Activated T-cell treated with anti-CD3 and anti-CD28 coated beads, Interleukin-2, amount 50 U/mL, for 24 hours (primary cell): Measurements from ENCODE around the gene PRM2.
"Not testable (repeated sequence)": the region's sequence is repeated elsewhere in the genome, so short reads cannot be mapped to it uniquely, and the experiment has no call there.

Experiments
- DNase-seq: peaks from one replicate; pipeline ENCODE4 v3.0.0-alpha.2; 2020
- H3K27ac Mint-ChIP-seq: 2 replicates; pipeline ENCODE4 v1.8.0; 2020; ENCODE audit warnings: mild to moderate bottlenecking, mixed read lengths
- H3K27me3 Mint-ChIP-seq: 2 replicates; pipeline ENCODE4 v1.8.0; 2020; ENCODE audit warnings: mixed read lengths
- H3K36me3 Mint-ChIP-seq: 2 replicates; pipeline ENCODE4 v1.8.0; 2020; ENCODE audit warnings: low read depth, mixed read lengths
- H3K4me1 Mint-ChIP-seq: 2 replicates; pipeline ENCODE4 v1.8.0; 2020; ENCODE audit warnings: low read depth, mixed read lengths
- H3K4me3 Mint-ChIP-seq: 2 replicates; pipeline ENCODE4 v1.8.0; 2020; ENCODE audit warnings: mild to moderate bottlenecking, moderate library complexity, mixed read lengths
- H3K9me3 Mint-ChIP-seq: 2 replicates; pipeline ENCODE4 v1.8.0; 2020; ENCODE audit warnings: mixed read lengths

Gene PRM2

DNA sequence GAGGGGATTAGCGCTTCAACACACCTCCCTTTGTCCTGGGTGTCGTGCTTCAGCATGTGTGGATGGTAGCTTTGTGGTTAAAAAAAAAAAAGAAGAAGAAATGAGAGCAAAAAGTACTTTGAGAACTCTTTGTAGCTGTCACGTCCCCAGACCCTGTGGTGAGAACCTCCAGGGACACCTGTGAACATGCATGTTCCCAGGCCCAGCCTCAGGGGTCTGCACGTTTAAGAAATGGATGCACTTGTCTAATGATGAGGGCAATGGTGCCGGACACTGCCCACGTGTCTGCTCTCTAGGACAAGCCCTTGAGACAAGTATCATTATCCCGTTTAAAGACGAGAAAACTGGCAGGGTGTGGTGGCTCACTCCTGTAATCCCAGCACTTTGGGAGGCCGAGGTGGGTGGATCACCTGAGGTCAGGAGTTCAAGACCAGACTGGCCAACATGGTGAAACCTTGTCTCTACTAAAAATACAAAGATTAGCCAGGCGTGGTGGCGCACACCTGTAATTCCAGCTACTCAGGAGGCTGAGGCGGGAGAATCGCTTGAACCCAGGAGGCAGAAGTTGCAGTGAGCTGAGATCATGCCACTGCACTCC lies 22.8 kb upstream of the PRM2 start:
- H3K9me3 Mint-ChIP-seq, H3K36me3 Mint-ChIP-seq, DNase-seq, H3K4me3 Mint-ChIP-seq, H3K27me3 Mint-ChIP-seq: not testable (repeated sequence)
- Mint-ChIP-seq H3K27ac (peak overlapping the region; percentile 40), H3K4me1 (peaks cover 34% of the 10 kb centered on the region)

DNA sequence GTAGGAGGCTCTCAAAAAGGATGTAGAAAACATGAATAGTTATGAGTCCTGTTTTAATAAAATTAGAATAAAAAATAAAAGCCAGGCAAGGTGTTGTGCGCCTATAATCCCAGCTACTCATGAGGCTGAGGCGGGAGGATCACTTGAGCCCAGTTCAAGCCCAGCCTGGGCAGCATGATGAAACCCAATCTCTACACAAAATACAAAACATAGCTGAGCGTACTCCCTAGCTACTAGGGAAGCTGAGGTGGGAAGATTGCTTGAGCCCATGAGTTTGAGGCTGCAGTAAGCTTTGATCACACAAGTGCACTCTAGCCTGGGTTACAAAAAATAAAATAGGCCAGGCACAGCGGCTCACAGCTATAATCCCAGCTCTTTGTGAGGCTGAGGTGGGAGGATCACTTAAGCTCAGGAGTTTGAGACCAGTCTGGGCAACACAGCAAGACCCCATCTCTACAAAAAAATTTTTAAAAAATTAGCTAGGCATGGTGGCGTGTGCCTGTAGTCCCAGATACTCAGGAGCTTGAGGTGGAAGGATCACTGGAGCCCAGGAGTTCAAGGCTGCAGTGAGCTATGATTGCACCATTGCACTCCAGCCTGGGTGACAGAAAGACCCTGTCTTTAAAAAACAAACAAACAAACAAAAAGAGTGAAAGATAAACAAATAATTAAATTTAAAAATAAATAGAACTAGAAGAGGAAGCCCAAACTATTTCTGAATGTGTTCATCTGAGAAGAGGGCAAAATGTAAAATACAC lies 22.0 kb upstream of the PRM2 start:
- no peak overlapping the region for H3K27ac Mint-ChIP-seq
- H3K4me1 Mint-ChIP-seq, result peaks cover 34% of the 10 kb centered on the region
- H3K4me3 Mint-ChIP-seq, result peak overlapping the region; percentile 39
- H3K36me3 Mint-ChIP-seq, result no peaks in the 10 kb centered on the region
- DNase-seq, result no peak
- no peaks in the 10 kb centered on the region for H3K27me3 Mint-ChIP-seq
- no peaks in the 10 kb centered on the region for H3K9me3 Mint-ChIP-seq

DNA sequence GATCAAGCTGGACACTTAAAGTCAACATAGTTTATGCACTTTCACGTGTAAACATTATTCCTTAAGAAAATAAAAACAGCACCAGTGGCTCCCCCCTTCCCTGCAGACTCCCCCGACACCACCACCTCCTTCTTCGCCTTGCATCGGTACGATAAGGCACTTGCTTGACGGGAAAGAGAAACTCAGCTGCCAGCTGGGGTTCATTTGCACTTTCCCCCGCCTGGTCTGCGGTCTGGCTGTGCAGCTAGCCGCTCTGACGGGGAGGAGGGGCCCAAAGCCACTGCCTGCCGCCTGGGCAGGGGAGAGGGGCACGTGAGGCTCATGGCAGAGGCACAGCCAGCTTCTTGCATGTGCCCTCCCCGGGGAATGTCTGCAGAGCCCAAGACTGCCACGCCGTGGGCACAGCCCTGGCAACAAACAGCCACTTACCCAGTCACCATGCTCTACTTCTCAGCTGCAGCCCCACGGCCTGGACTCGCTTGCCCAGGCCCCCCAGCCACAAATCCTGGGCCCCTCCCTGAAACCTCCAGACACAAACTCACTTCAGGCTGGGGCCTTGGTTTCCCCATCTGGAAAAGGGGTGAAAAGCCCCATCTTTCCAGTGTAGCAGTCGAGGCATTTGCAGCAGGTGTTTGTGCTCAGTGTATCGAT lies 21.3 kb upstream of the PRM2 start:
- H3K36me3 Mint-ChIP-seq, result no peaks in the 10 kb centered on the region
- DNase-seq, result peak; percentile 80
- no peaks in the 10 kb centered on the region for H3K9me3 Mint-ChIP-seq
- H3K4me3 Mint-ChIP-seq, result peak overlapping the region; percentile 39
- peak overlapping the region; percentile 55 for H3K27ac Mint-ChIP-seq
- peaks cover 37% of the 10 kb centered on the region for H3K4me1 Mint-ChIP-seq
- H3K27me3 Mint-ChIP-seq, result peaks cover 3% of the 10 kb centered on the region

GRCh38 chr16:11296706-11297491 lies 20.6 kb upstream of the PRM2 start:
- DNase-seq, result no peak
- peak overlapping the region; percentile 55 for H3K27ac Mint-ChIP-seq
- peak overlapping the region; percentile 39 for H3K4me3 Mint-ChIP-seq
- H3K27me3 Mint-ChIP-seq, result peaks cover 3% of the 10 kb centered on the region
- no peaks in the 10 kb centered on the region for H3K36me3 Mint-ChIP-seq
- peaks cover 37% of the 10 kb centered on the region for H3K4me1 Mint-ChIP-seq
- H3K9me3 Mint-ChIP-seq, result no peaks in the 10 kb centered on the region

GRCh38 chr16:11296351-11296705 lies 20.0 kb upstream of the PRM2 start:
- H3K4me3 Mint-ChIP-seq, result no peak overlapping the region
- peaks cover 3% of the 10 kb centered on the region for H3K27me3 Mint-ChIP-seq
- H3K4me1 Mint-ChIP-seq, result peaks cover 37% of the 10 kb centered on the region
- DNase-seq, result no peak
- no peaks in the 10 kb centered on the region for H3K36me3 Mint-ChIP-seq
- H3K27ac Mint-ChIP-seq, result no peak overlapping the region
- no peaks in the 10 kb centered on the region for H3K9me3 Mint-ChIP-seq

- Mint-ChIP-seq H3K4me3 (no peak overlapping the region), H3K27ac (no peak overlapping the region), H3K36me3 (no peaks in the 10 kb centered on the region), H3K4me1 (peaks cover 37% of the 10 kb centered on the region), H3K9me3 (no peaks in the 10 kb centered on the region), H3K27me3 (peaks cover 4% of the 10 kb centered on the region)
- DNase-seq, result no peak
These were observed 19.4 kb upstream of the PRM2 start for GRCh38 chr16:11295672-11296071.

GRCh38 chr16:11292076-11292748 lies 15.9 kb upstream of the PRM2 start:
- H3K9me3 Mint-ChIP-seq, result no peaks in the 10 kb centered on the region
- H3K27ac Mint-ChIP-seq, result no peak overlapping the region
- no peaks in the 10 kb centered on the region for H3K36me3 Mint-ChIP-seq
- H3K27me3 Mint-ChIP-seq, result peaks cover 5% of the 10 kb centered on the region
- no peak for DNase-seq
- peaks cover 23% of the 10 kb centered on the region for H3K4me1 Mint-ChIP-seq
- H3K4me3 Mint-ChIP-seq, result no peak overlapping the region

GRCh38 chr16:11291091-11291703 lies 14.9 kb upstream of the PRM2 start:
- Mint-ChIP-seq H3K27ac (no peak overlapping the region), H3K27me3 (peaks cover 5% of the 10 kb centered on the region), H3K9me3 (no peaks in the 10 kb centered on the region)

GRCh38 chr16:11290102-11290893 lies 14.0 kb upstream of the PRM2 start:
- Mint-ChIP-seq H3K4me1 (peaks cover 31% of the 10 kb centered on the region), H3K9me3 (no peaks in the 10 kb centered on the region), H3K27me3 (peaks cover 5% of the 10 kb centered on the region), H3K4me3 (no peak overlapping the region), H3K27ac (no peak overlapping the region), H3K36me3 (no peaks in the 10 kb centered on the region)
- no peak for DNase-seq

More at GRCh38 chr16:11291091-11291703, 14.9 kb upstream of the PRM2 start:
- Mint-ChIP-seq H3K4me3 (no peak overlapping the region), H3K4me1 (peaks cover 22% of the 10 kb centered on the region), H3K36me3 (no peaks in the 10 kb centered on the region)
- no peak for DNase-seq

DNA sequence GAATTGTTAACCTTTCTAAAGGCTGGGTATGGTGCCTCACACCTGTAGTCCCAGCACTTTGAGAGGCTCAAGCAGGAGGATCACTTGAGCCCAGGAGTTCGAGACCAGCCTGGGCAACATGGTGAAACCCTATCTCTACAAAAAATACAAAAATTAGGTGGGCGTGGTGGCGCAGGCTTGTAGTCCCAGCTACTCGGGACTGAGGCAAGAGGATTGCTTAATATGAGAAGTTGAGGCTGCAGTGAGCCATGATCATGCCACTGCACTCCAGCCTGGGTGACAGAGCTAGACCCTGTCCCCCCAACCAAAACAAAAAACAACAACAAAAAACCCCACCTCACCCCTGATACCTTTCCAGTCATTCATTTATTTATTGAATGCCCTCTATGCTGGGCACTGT lies 13.4 kb upstream of the PRM2 start:
- H3K27ac Mint-ChIP-seq, H3K9me3 Mint-ChIP-seq, DNase-seq, H3K4me3 Mint-ChIP-seq, H3K36me3 Mint-ChIP-seq, H3K27me3 Mint-ChIP-seq: not testable (repeated sequence)
- H3K4me1 Mint-ChIP-seq, result peaks cover 28% of the 10 kb centered on the region

DNA sequence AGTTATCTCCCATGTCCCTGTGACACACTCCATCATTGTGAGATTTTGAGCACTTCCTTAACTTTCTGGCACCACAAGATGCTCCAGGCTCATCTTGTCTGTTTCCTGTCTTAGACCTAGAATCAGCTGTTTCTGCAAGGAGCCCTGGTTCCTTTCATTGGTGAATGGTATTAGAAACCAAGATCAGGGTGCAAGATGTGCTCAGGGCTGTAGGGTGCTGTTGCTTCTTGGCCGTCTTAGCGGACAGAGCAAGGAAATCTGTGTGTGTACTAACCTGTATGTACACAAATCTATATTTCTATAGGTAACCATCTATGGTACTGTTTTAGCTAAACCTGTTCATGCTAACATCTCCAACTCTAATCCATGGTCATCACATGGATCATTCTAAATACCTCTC lies 12.9 kb upstream of the PRM2 start:
- no peaks in the 10 kb centered on the region for H3K9me3 Mint-ChIP-seq
- peaks cover 5% of the 10 kb centered on the region for H3K27me3 Mint-ChIP-seq
- H3K4me1 Mint-ChIP-seq, result peaks cover 25% of the 10 kb centered on the region
- DNase-seq, result no peak
- no peak overlapping the region for H3K4me3 Mint-ChIP-seq
- H3K27ac Mint-ChIP-seq, result no peak overlapping the region
- no peaks in the 10 kb centered on the region for H3K36me3 Mint-ChIP-seq

DNA sequence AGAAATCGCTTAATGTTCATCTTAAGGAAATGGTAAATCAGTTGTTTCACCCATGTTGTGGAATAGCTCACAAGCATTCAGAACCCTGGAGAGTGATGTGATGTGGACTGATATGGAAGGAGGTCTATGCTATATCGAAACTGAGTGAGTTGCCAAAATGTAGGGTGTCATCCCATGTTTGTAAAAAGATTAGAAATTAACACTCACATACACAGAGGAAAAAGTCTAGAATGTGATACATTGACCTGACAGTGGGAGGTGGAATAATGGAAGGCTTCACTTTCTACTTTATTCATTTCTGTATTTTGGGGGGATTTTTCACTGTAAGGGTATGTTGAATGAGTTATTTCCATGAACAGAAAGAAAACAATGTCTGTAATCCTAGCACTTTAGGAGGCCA lies 9.6 kb upstream of the PRM2 start:
- H3K36me3 Mint-ChIP-seq, result no peaks in the 10 kb centered on the region
- peaks cover 2% of the 10 kb centered on the region for H3K27me3 Mint-ChIP-seq
- H3K27ac Mint-ChIP-seq, result peak overlapping the region; percentile 73
- no peaks in the 10 kb centered on the region for H3K9me3 Mint-ChIP-seq
- no peak overlapping the region for H3K4me3 Mint-ChIP-seq
- DNase-seq, result no peak
- H3K4me1 Mint-ChIP-seq, result peaks cover 24% of the 10 kb centered on the region

- Mint-ChIP-seq H3K4me3 (no peak overlapping the region), H3K9me3 (no peaks in the 10 kb centered on the region), H3K36me3 (no peaks in the 10 kb centered on the region), H3K27ac (no peak overlapping the region), H3K4me1 (peaks cover 24% of the 10 kb centered on the region), H3K27me3 (no peaks in the 10 kb centered on the region)
- DNase-seq, result no peak
These were observed 7.6 kb upstream of the PRM2 start for GRCh38 chr16:11283820-11284248.
